Measurements from ENCODE around the gene ATP2B2. TPM values are rescaled to one million over a fixed set of nuclear protein-coding genes. Genes with fewer than 3 reads are reported as not detected.
A peak's percentile ranks its signal among the peaks of the same experiment; 100 is the strongest.

The ATP2B2 gene
- total RNA-seq, 1 donor from 2014 or later: not detected

DNA sequence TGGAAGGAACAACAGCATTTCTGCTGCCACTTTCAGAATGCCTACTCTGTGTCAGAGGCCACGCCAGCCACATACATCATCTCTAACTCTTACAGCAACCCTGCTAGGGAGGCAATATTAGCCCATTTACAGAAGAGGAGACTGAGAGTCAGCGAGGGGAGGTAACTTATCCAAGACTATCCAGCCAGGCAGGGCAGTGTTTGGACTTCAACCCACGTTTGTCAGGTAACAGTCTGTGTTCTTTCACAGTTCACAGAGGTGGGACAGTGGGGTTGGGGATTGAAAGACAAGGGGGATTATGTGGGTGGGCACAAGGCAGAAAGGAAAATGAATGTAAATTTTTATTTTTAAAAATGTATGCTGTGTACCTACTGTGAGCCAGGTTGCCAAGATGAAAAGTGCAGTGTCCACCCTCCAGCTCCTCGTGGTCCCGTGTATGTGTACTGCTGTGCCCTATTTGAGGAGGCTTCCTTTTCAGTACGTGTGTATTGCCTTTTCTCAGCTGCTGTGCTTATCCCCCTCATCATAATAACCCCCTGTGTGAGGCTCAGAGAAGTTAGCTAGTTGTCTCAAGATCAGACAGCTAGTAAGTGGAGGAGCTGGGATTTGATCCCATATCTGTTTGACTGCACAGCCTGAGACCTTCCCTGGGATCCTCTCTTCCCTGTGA, 16.5 kb upstream of the ATP2B2 start:
- Mint-ChIP-seq H3K36me3 (no peaks in the 10 kb centered on the region), H3K27me3 (ENCODE audit: insufficient read depth, low read depth) (peaks cover 12% of the 10 kb centered on the region), H3K4me3 (no peak overlapping the region), H3K4me1 (peaks cover 9% of the 10 kb centered on the region), H3K9me3 (no peaks in the 10 kb centered on the region), H3K27ac (no peak overlapping the region)
- no peak for TF ChIP-seq EZH2phosphoT487 (IDR thresholded peaks at IDR 0.05)
- no peak overlapping the region for H3K4me2 ChIP-seq
- no peaks in the 10 kb centered on the region for H3K79me2 ChIP-seq (ENCODE audit: low read depth)
- peaks cover 6% of the 10 kb centered on the region for H3K27me3 ChIP-seq
- H3K9me3 ChIP-seq (ENCODE audit: low read depth): no peaks in the 10 kb centered on the region
- H3K9ac ChIP-seq: no peak overlapping the region
- H3K4me3 ChIP-seq: no peak overlapping the region
- no peaks in the 10 kb centered on the region for H3F3A ChIP-seq (ENCODE audit: low read depth)
- H3K27ac ChIP-seq: no peak overlapping the region
- no peak for DNase-seq (ENCODE audit: low spot score)
- no peak overlapping the region for H2AFZ ChIP-seq (replicated peaks)
- no peaks in the 10 kb centered on the region for H3K36me3 ChIP-seq
- no peaks in the 10 kb centered on the region for H3K4me1 ChIP-seq
- no peaks in the 10 kb centered on the region for H4K20me1 ChIP-seq (ENCODE audit: low read depth)

DNA sequence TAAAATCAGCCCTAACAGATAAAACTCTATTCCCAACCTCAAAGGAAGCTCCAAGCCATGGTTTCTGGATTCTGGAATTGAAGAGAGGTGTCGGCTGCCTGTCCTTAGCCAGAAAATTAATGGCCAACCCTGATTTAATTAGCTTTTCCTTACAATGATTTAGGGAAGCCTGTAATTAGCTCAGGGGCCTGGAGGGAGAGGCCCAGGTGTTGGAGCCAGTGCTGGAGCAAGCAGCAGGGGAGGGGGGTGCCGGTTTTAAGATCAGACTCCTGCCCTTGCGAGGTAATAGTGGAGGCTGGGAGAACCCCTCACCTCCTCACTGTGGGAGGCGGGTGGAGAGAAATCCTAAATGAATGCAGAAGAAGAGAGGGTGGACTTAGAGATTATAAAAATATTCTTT, 14.7 kb upstream of the ATP2B2 start:
- H4K20me1 ChIP-seq (ENCODE audit: low read depth): no peaks in the 10 kb centered on the region
- no peak for TF ChIP-seq EZH2 (IDR thresholded peaks at IDR 0.05)
- TF ChIP-seq, protein P1, sequence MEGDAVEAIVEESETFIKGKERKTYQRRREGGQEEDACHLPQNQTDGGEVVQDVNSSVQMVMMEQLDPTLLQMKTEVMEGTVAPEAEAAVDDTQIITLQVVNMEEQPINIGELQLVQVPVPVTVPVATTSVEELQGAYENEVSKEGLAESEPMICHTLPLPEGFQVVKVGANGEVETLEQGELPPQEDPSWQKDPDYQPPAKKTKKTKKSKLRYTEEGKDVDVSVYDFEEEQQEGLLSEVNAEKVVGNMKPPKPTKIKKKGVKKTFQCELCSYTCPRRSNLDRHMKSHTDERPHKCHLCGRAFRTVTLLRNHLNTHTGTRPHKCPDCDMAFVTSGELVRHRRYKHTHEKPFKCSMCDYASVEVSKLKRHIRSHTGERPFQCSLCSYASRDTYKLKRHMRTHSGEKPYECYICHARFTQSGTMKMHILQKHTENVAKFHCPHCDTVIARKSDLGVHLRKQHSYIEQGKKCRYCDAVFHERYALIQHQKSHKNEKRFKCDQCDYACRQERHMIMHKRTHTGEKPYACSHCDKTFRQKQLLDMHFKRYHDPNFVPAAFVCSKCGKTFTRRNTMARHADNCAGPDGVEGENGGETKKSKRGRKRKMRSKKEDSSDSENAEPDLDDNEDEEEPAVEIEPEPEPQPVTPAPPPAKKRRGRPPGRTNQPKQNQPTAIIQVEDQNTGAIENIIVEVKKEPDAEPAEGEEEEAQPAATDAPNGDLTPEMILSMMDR (IDR thresholded peaks at IDR 0.05): no peak
- TF ChIP-seq EZH2phosphoT487 (IDR thresholded peaks at IDR 0.05): no peak
- H3K27ac ChIP-seq: no peak overlapping the region
- H3K4me1 ChIP-seq: no peaks in the 10 kb centered on the region
- Mint-ChIP-seq H3K4me3 (no peak overlapping the region), H3K27ac (no peak overlapping the region), H3K9me3 (no peaks in the 10 kb centered on the region), H3K36me3 (no peaks in the 10 kb centered on the region), H3K4me1 (peaks cover 11% of the 10 kb centered on the region), H3K27me3 (ENCODE audit: insufficient read depth, low read depth) (peaks cover 13% of the 10 kb centered on the region)
- no peaks in the 10 kb centered on the region for H3K36me3 ChIP-seq
- no peak for DNase-seq (ENCODE audit: low spot score)
- H3K27me3 ChIP-seq: no peaks in the 10 kb centered on the region
- H2AFZ ChIP-seq (replicated peaks): no peak overlapping the region
- H3K79me2 ChIP-seq (ENCODE audit: low read depth): no peaks in the 10 kb centered on the region
- no peaks in the 10 kb centered on the region for H3F3A ChIP-seq (ENCODE audit: low read depth)
- H3K9me3 ChIP-seq (ENCODE audit: low read depth): no peaks in the 10 kb centered on the region
- no peak overlapping the region for H3K4me2 ChIP-seq
- H3K4me3 ChIP-seq: no peak overlapping the region
- H3K9ac ChIP-seq: no peak overlapping the region

DNA sequence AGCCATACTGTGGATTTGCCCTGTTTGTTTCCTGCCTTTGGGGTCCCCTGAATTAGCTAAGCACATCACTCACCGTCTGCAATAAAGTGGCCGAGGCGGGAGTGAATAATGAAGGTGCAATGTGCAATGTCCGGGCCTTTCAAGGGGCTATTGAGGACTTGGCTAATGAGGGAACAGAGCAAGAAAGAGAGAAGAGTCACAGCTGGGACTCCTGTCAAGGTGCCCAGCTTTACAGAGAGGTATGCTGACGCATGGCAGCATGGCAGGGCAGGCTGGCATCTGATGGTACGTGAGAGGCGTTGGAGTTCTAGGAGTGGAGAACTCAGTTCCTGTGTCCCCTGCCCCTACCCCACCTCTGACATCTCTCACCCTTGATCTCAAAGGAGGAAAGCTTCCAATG, 13.8 kb upstream of the ATP2B2 start:
- H3K4me1 ChIP-seq: no peaks in the 10 kb centered on the region
- H3F3A ChIP-seq (ENCODE audit: low read depth): no peaks in the 10 kb centered on the region
- no peaks in the 10 kb centered on the region for H4K20me1 ChIP-seq (ENCODE audit: low read depth)
- no peak overlapping the region for H3K4me3 Mint-ChIP-seq
- no peaks in the 10 kb centered on the region for H3K79me2 ChIP-seq (ENCODE audit: low read depth)
- H3K9me3 Mint-ChIP-seq: no peaks in the 10 kb centered on the region
- H3K27ac ChIP-seq: no peak overlapping the region
- H3K4me3 ChIP-seq: no peak overlapping the region
- H3K9me3 ChIP-seq (ENCODE audit: low read depth): no peaks in the 10 kb centered on the region
- H3K27me3 ChIP-seq: no peaks in the 10 kb centered on the region
- H3K36me3 ChIP-seq: no peaks in the 10 kb centered on the region
- no peaks in the 10 kb centered on the region for H3K36me3 Mint-ChIP-seq
- no peak overlapping the region for H3K9ac ChIP-seq
- peaks cover 11% of the 10 kb centered on the region for H3K4me1 Mint-ChIP-seq
- peaks cover 13% of the 10 kb centered on the region for H3K27me3 Mint-ChIP-seq (ENCODE audit: insufficient read depth, low read depth)
- H3K27ac Mint-ChIP-seq: no peak overlapping the region
- no peak for DNase-seq (ENCODE audit: low spot score)
- TF ChIP-seq EZH2phosphoT487 (IDR thresholded peaks at IDR 0.05) (no peak), EZH2 (IDR thresholded peaks at IDR 0.05) (no peak)
- TF ChIP-seq, protein P1 (IDR thresholded peaks at IDR 0.05): no peak
- no peak overlapping the region for H3K4me2 ChIP-seq
- H2AFZ ChIP-seq (replicated peaks): no peak overlapping the region

DNA sequence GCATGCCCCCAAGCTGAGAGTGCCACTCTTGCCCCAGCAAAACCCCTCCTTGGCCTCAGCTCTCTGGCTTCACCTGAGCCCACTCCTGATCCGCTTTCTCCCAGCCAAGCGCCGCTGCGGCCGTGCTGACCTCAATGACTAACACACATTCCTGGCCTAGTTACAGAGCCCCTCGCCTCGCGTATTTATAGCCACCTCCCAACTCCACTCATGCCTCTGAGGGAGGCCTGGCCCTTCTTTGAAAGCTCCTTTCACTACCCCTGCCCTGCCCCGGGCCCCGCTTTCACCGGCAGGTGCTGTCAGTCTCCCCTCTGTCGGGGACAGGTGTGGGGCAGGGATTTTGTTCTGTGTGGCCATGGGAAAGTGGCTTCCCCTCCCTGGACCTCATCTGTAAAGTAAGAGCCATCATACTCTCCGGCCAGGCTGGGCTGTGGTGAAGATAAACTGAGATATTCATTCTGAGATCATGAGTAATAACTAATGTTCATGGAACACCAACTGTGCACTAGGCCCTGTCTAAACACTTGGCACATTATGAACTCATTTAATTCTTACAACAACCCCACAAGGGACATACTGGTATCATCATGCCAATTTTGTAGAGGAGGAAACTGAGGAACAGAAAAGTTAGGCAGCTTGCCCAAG, 13.2 kb upstream of the ATP2B2 start:
- Histone ChIP-seq H3K9me3 (ENCODE audit: low read depth) (no peaks in the 10 kb centered on the region), H3K79me2 (ENCODE audit: low read depth) (no peaks in the 10 kb centered on the region), H3F3A (ENCODE audit: low read depth) (no peaks in the 10 kb centered on the region), H3K27ac (no peak overlapping the region), H3K4me3 (no peak overlapping the region), H3K9ac (no peak overlapping the region), H4K20me1 (ENCODE audit: low read depth) (no peaks in the 10 kb centered on the region), H3K36me3 (no peaks in the 10 kb centered on the region), H2AFZ (replicated peaks) (no peak overlapping the region), H3K27me3 (no peaks in the 10 kb centered on the region), H3K4me2 (no peak overlapping the region), H3K4me1 (no peaks in the 10 kb centered on the region)
- TF ChIP-seq, protein P1 (IDR thresholded peaks at IDR 0.05): no peak
- TF ChIP-seq EZH2phosphoT487 (IDR thresholded peaks at IDR 0.05): no peak
- no peak for TF ChIP-seq EZH2 (IDR thresholded peaks at IDR 0.05)
- Mint-ChIP-seq H3K9me3 (no peaks in the 10 kb centered on the region), H3K27me3 (ENCODE audit: insufficient read depth, low read depth) (peaks cover 9% of the 10 kb centered on the region), H3K27ac (peak overlapping the region; percentile 69), H3K4me3 (no peak overlapping the region), H3K4me1 (peaks cover 11% of the 10 kb centered on the region), H3K36me3 (no peaks in the 10 kb centered on the region)
- DNase-seq (ENCODE audit: low spot score): no peak
